HEK293 (cell line): ENCODE measurements around the gene APOBEC2.

ENCODE experiments used
- CTCF ChIA-PET: fragments of 350-600 bp; formaldehyde crosslinking; extraction: SDS; loops from one replicate; lab custom pipeline; 2021; ENCODE audit warnings: antibody characterized with exemption; lab: Yijun Ruan, JAX
- POLR2A ChIA-PET: fragments of 300-600 bp; formaldehyde crosslinking; extraction: SDS; loops from one replicate; lab custom pipeline; 2020; ENCODE audit warnings: antibody characterized with exemption, inconsistent platforms; lab: Yijun Ruan, JAX
- H3K27ac ChIP-seq: fragments of 200-500 bp; sonication (Bioruptor generic); 2 replicates; pipeline ENCODE4 v1.5.1; 2014; ENCODE audit warnings: low read depth, low read length, control low read depth, inconsistent platforms; ENCODE audit errors: extremely low read depth
- H3K36me3 ChIP-seq, 2 experiments: fragments of 200-500 bp in 1 of 2; sonication (Bioruptor generic) in 1 of 2; 1 replicate in 1 of 2; 2 replicates in 1 of 2; pipeline ENCODE4 v1.5.1; 2014 to 2017; ENCODE audit warnings: inconsistent platforms in 2 of 2, low read length in 2 of 2; ENCODE audit not compliant: control insufficient read depth in 2 of 2, insufficient read depth in 1 of 2
- H3K4me1 ChIP-seq: fragments of 200-500 bp; sonication (Bioruptor generic); 2 replicates; pipeline ENCODE4 v1.5.1; 2014; ENCODE audit warnings: mild to moderate bottlenecking, low read length, inconsistent platforms; ENCODE audit not compliant: control insufficient read depth, insufficient read depth
- H3K4me3 ChIP-seq: 2 replicates; pipeline ENCODE4 v1.5.1; 2011; ENCODE audit warnings: low read depth, mild to moderate bottlenecking, control low read depth, low read length, moderate library complexity
- H3K9me3 ChIP-seq: fragments of 200-500 bp; sonication (Bioruptor generic); 2 replicates; pipeline ENCODE4 v1.5.1; 2014; ENCODE audit warnings: low read depth, low read length, inconsistent platforms; ENCODE audit not compliant: control insufficient read depth, insufficient read depth
- BCL11B ChIP-seq: fragments of 450-650 bp; formaldehyde crosslinking; IDR thresholded peaks from 2 replicates; pipeline ENCODE4 v1.5.1; 2016; ENCODE audit warnings: low read depth, missing biosample characterization, missing genetic modification characterization
- HOXA7 ChIP-seq: sonication (generic); formaldehyde crosslinking; IDR thresholded peaks from 2 replicates; pipeline ENCODE4 v1.8.1; 2022; ENCODE audit warnings: missing genetic modification reagents, borderline replicate concordance
- PBX3 ChIP-seq: sonication (generic); formaldehyde crosslinking; IDR thresholded peaks from 2 replicates; pipeline ENCODE4 v1.8.1; 2022; ENCODE audit warnings: mild to moderate bottlenecking, moderate library complexity, missing genetic modification reagents
- PRDM4 ChIP-seq: fragments of 450-650 bp; formaldehyde crosslinking; IDR thresholded peaks from 2 replicates; pipeline ENCODE4 v1.5.1; 2017; ENCODE audit warnings: missing biosample characterization, missing genetic modification characterization
- RBAK ChIP-seq: fragments of 450-650 bp; formaldehyde crosslinking; IDR thresholded peaks from 2 replicates; pipeline ENCODE4 v1.5.1; 2016; ENCODE audit warnings: missing biosample characterization, missing genetic modification characterization
- ZBTB17 ChIP-seq: fragments of 450-650 bp; formaldehyde crosslinking; IDR thresholded peaks from 2 replicates; pipeline ENCODE4 v1.5.1; 2016; ENCODE audit warnings: missing biosample characterization, missing genetic modification characterization
- ZBTB20 ChIP-seq: fragments of 450-650 bp; formaldehyde crosslinking; IDR thresholded peaks from 2 replicates; pipeline ENCODE4 v1.5.1; 2016; ENCODE audit warnings: missing biosample characterization, missing genetic modification characterization
- ZFP37 ChIP-seq: fragments of 450-650 bp; formaldehyde crosslinking; IDR thresholded peaks from 2 replicates; pipeline ENCODE4 v1.5.1; 2016; ENCODE audit warnings: missing biosample characterization, missing genetic modification characterization
- ZNF169 ChIP-seq: fragments of 450-650 bp; formaldehyde crosslinking; IDR thresholded peaks from 2 replicates; pipeline ENCODE4 v1.5.1; 2016; ENCODE audit warnings: missing biosample characterization, missing genetic modification characterization
- ZNF223 ChIP-seq: fragments of 450-650 bp; formaldehyde crosslinking; IDR thresholded peaks from 2 replicates; pipeline ENCODE4 v1.5.1; 2016; ENCODE audit warnings: missing biosample characterization, missing genetic modification characterization
- ZNF24 ChIP-seq: fragments of 450-650 bp; formaldehyde crosslinking; IDR thresholded peaks from 2 replicates; pipeline ENCODE4 v1.5.1; 2016; ENCODE audit warnings: missing biosample characterization, missing genetic modification characterization
- ZNF391 ChIP-seq: fragments of 450-650 bp; formaldehyde crosslinking; IDR thresholded peaks from 2 replicates; pipeline ENCODE4 v1.5.1; 2016; ENCODE audit warnings: low read depth, missing biosample characterization, missing genetic modification characterization, borderline replicate concordance
- ZNF433 ChIP-seq: fragments of 450-650 bp; formaldehyde crosslinking; IDR thresholded peaks from 2 replicates; pipeline ENCODE4 v1.5.1; 2016; ENCODE audit warnings: missing biosample characterization, missing genetic modification characterization, low read depth
- ZNF510 ChIP-seq: fragments of 450-650 bp; formaldehyde crosslinking; IDR thresholded peaks from 2 replicates; pipeline ENCODE4 v1.5.1; 2018; ENCODE audit warnings: mild to moderate bottlenecking, missing genetic modification characterization, missing biosample characterization; ENCODE audit not compliant: insufficient replicate concordance
- ZNF623 ChIP-seq: fragments of 450-650 bp; formaldehyde crosslinking; IDR thresholded peaks from 2 replicates; pipeline ENCODE4 v1.5.1; 2016; ENCODE audit warnings: missing biosample characterization, missing genetic modification characterization
- ZNF645 ChIP-seq: fragments of 450-650 bp; formaldehyde crosslinking; IDR thresholded peaks from 2 replicates; pipeline ENCODE4; 2016; ENCODE audit warnings: missing biosample characterization, missing genetic modification characterization
- ZNF658 ChIP-seq: fragments of 450-650 bp; formaldehyde crosslinking; IDR thresholded peaks from 2 replicates; pipeline ENCODE4; 2016; ENCODE audit warnings: missing biosample characterization, missing genetic modification characterization
- ZNF768 ChIP-seq: fragments of 450-650 bp; formaldehyde crosslinking; IDR thresholded peaks from 2 replicates; pipeline ENCODE4 v1.5.1; 2018; ENCODE audit warnings: missing biosample characterization, mild to moderate bottlenecking, missing genetic modification characterization
- ZNF777 ChIP-seq: fragments of 450-650 bp; formaldehyde crosslinking; IDR thresholded peaks from 2 replicates; pipeline ENCODE4 v1.5.1; 2017; ENCODE audit warnings: missing biosample characterization, missing genetic modification characterization, borderline replicate concordance

The APOBEC2 gene

DNA sequence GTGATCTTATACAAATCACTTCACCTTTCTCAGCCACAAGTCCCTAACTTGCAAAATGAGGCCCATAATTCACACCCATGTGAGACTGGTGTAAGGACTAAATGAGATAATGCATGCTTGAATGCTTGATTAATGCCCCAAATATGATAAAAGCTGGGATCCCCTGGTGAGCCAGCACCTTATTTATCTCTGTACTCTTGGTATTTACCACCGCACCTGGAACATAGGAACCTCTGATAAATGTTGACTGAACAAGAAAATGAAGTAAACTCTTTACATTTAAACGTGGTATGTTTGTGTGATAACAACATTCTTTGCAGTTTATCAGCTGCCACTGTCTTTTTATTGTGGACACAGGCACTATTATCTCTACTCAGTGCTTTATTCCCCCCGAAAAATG is 2.5 kb upstream of the APOBEC2 start:
- H3K4me3 ChIP-seq, result no peak overlapping the region
- ChIA-PET POLR2A (no interaction called here), CTCF (interaction anchor here (0.5 to 10.6 kb wide), 6 partner anchors 11 to 726 kb away, joined by 3 to 100 read pairs (median 4); partner anchors contain the start of genes LRFN2, TSPO2 and UNC5CL)
- no peak for TF ChIP-seq ZBTB17 (tag by site-specific recombination)
- H3K9me3 ChIP-seq, result no peaks in the 10 kb centered on the region
- no peaks in the 10 kb centered on the region for H3K4me1 ChIP-seq
- H3K36me3 ChIP-seq, result no peaks in the 10 kb centered on the region
- H3K27ac ChIP-seq, result no peak overlapping the region

DNA sequence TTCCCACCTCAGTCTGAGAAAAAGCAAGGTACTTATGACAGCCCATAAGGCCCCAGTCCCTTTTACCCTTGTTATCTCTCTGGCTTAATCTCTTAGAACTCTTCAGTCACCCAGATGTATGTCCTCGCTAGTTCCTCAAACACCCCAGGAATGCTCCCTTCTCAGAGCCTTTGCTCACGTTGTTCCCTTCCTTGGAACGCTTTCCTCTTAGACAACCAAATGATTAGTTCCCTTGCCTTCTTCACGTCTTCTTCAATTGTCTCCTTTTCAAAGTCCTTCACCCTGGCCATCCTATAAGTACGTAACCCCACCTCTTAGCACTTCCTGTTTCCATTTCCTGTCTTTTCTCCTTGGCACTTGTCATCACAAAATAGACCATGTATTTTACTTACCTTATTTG is 1.1 kb upstream of the APOBEC2 start:
- Histone ChIP-seq H3K36me3 (no peaks in the 10 kb centered on the region), H3K9me3 (no peaks in the 10 kb centered on the region), H3K4me1 (no peaks in the 10 kb centered on the region), H3K4me3 (no peak overlapping the region), H3K27ac (no peak overlapping the region)
- POLR2A ChIA-PET, result no interaction called here
- TF ChIP-seq ZNF169 (tag by site-specific recombination) (no peak), ZFP37 (tag by site-specific recombination) (no peak), ZNF223 (tag by site-specific recombination) (no peak), BCL11B (tag by site-specific recombination) (no peak), RBAK (tag by site-specific recombination) (no peak), ZNF658 (tag by site-specific recombination) (no peak), ZNF391 (no peak), ZNF768 (tag by site-specific recombination) (no peak), ZNF510 (no peak), PRDM4 (tag by site-specific recombination) (no peak)
- TF ChIP-seq, all 188 proteins: peak for 0
- CTCF ChIA-PET, result interaction anchor here (1.0 to 10.6 kb wide), 2 partner anchors 13 to 17 kb away, joined by 4 to 100 read pairs; partner anchors contain the start of genes TSPO2 and UNC5CL

GRCh38 chr6:41054511-41054910 is 1.5 kb downstream of the APOBEC2 start:
- no peaks in the 10 kb centered on the region for H3K9me3 ChIP-seq
- TF ChIP-seq ZNF777 (tag by site-specific recombination), result no peak
- POLR2A ChIA-PET, result no interaction called here
- CTCF ChIA-PET, result interaction anchor here (0.7 to 10.6 kb wide), 6 partner anchors 9 to 27 kb away, joined by 3 to 100 read pairs (median 4); partner anchors contain the start of genes TSPO2 and UNC5CL
- H3K4me3 ChIP-seq, result no peak overlapping the region
- H3K36me3 ChIP-seq, result no peaks in the 10 kb centered on the region
- H3K4me1 ChIP-seq, result no peaks in the 10 kb centered on the region
- no peak overlapping the region for H3K27ac ChIP-seq

DNA sequence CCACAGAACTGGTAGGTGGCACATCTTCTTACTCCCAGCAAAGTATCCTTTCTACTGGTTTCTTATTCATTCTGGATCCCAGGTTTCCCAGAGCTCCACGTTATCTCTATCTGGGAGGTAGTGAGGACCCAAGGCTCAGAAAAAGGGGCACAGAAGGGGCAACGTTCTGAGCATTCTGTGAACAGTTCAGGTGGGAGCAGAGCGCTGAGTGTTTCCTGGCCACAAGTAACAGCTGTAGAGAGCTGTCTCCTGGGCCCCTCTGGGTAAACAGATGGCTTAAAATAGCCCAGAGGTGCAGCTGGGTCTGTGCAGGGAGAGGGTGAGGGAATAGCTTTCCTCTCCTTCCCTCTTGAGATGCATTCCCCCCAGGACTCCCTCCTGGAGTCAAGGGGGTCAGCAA is 2.1 kb downstream of the APOBEC2 start:
- no peaks in the 10 kb centered on the region for H3K4me1 ChIP-seq
- no peaks in the 10 kb centered on the region for H3K36me3 ChIP-seq
- H3K9me3 ChIP-seq, result no peaks in the 10 kb centered on the region
- no peak overlapping the region for H3K27ac ChIP-seq
- no peak for TF ChIP-seq ZNF623
- no peak for TF ChIP-seq ZNF24 (tag by site-specific recombination)
- TF ChIP-seq HOXA7, result no peak
- no peak for TF ChIP-seq ZNF433
- TF ChIP-seq ZBTB20, result no peak
- no peak for TF ChIP-seq ZNF645
- no peak for TF ChIP-seq ZNF169 (tag by site-specific recombination)
- TF ChIP-seq PBX3, result no peak
- CTCF ChIA-PET, result interaction anchor here (0.5 to 10.6 kb wide), 9 partner anchors 9 to 231 kb away, joined by 3 to 100 read pairs (median 4); partner anchors contain the start of genes TSPO2 and UNC5CL
- POLR2A ChIA-PET, result interaction anchor here (1.5 kb wide), 1 partner anchor 18 kb away, joined by 4 read pairs; no protein-coding TSS in a partner anchor
- H3K4me3 ChIP-seq, result no peak overlapping the region
